HepG2 (cell line): ENCODE results near the gene LGALS9. TPM values are rescaled to one million over a fixed set of nuclear protein-coding genes. Genes with fewer than 3 reads are reported as not detected.

Source experiments
- ATAC-seq: fragments of 200-7000 bp; cut with Tn5 transposase; 3 replicates; pipeline ENCODE4 v1.9.1; 2020; ENCODE audit warnings: mild to moderate bottlenecking, moderate library complexity
- BruUV-seq: library from RNA; stranded (reverse); fragments of 400-500 nt; replicated peaks from 2 replicates; lab custom pipeline; 2021; lab: Mats Ljungman, UMichigan
- CTCF ChIA-PET: fragments of 300-600 bp; formaldehyde crosslinking; extraction: SDS; loops from one replicate; lab custom pipeline; 2021; ENCODE audit warnings: low total read pairs, inconsistent platforms, low intra/inter-chr PET ratio; lab: Yijun Ruan, JAX
- POLR2A ChIA-PET: fragments of 350-600 bp; sonication (Branson Sonifier 250); formaldehyde crosslinking; loops from one replicate; lab custom pipeline; 2020; ENCODE audit warnings: antibody characterized with exemption, inconsistent platforms; lab: Yijun Ruan, JAX
- DNase-seq: peaks from one replicate; pipeline ENCODE4 v3.0.0-alpha.2; 2015; ENCODE audit warnings: low spot score
- FAIRE-seq: peaks from 3 replicates; lab custom pipeline; 2011; peaks lifted over from hg19 to GRCh38; lab: Jason Lieb, UNC
- H2AFZ ChIP-seq: one replicate; pipeline ENCODE4 v1.6.1; 2011; ENCODE audit warnings: low read length, inconsistent platforms
- H3K27ac ChIP-seq: fragments of 300-600 bp; 3 replicates; pipeline ENCODE4 v1.8.0; 2011; ENCODE audit warnings: mixed run types, mild to moderate bottlenecking, mixed read lengths, low read length, inconsistent platforms; ENCODE audit not compliant: insufficient read depth; ENCODE audit errors: extremely low read length
- H3K27me3 ChIP-seq, 2 experiments: fragments of 200-600 bp in 1 of 2; 2 replicates in 1 of 2; 3 replicates in 1 of 2; pipeline versions ENCODE4 v1.6.0 to v1.8.0; 2011; ENCODE audit warnings: low read length in 2 of 2, mild to moderate bottlenecking in 2 of 2, moderate library complexity in 2 of 2, inconsistent platforms in 1 of 2; ENCODE audit not compliant: insufficient read depth in 2 of 2, control insufficient read depth in 1 of 2
- H3K36me3 ChIP-seq, 2 experiments: fragments of 200-600 bp in 1 of 2; replicated peaks in 1 of 2; 2 replicates in 1 of 2; 3 replicates in 1 of 2; pipeline versions ENCODE4 v1.5.1 to v1.8.0; 2011; ENCODE audit warnings: low read length in 2 of 2, inconsistent platforms in 1 of 2; ENCODE audit not compliant: insufficient read depth in 2 of 2, control insufficient read depth in 1 of 2
- H3K4me1 ChIP-seq: 2 replicates; pipeline ENCODE4 v1.5.1; 2012; ENCODE audit warnings: low read length, inconsistent platforms; ENCODE audit not compliant: insufficient read depth
- H3K4me2 ChIP-seq: 2 replicates; pipeline ENCODE4 v1.6.0; 2011; ENCODE audit warnings: low read depth, low read length, inconsistent platforms
- H3K4me3 ChIP-seq, 3 experiments: fragments of 200-600 bp in 1 of 3; sonication (generic), shearing (Covaris generic) in 1 of 3; replicated peaks in 1 of 3; 2 replicates each; pipeline ENCODE4 v1.5.1; 2011 to 2016; ENCODE audit warnings: low read length in 3 of 3, inconsistent platforms in 2 of 3, low read depth in 2 of 3, mild to moderate bottlenecking in 2 of 3, control low read depth in 1 of 3, mixed read lengths in 1 of 3; ENCODE audit not compliant: insufficient read depth in 1 of 3
- H3K79me2 ChIP-seq: one replicate; pipeline ENCODE4 v1.6.1; 2011; ENCODE audit warnings: low read length, inconsistent platforms; ENCODE audit not compliant: insufficient read depth
- H3K9ac ChIP-seq: 2 replicates; pipeline ENCODE4 v1.6.0; 2011; ENCODE audit warnings: mild to moderate bottlenecking, low read depth, low read length, inconsistent platforms; ENCODE audit not compliant: insufficient read depth
- H3K9me3 ChIP-seq: 2 replicates; pipeline ENCODE4 v1.5.1; 2012; ENCODE audit warnings: mild to moderate bottlenecking, low read length
- H4K20me1 ChIP-seq: 2 replicates; pipeline ENCODE4 v1.6.0; 2011; ENCODE audit warnings: inconsistent platforms, mild to moderate bottlenecking, low read length, moderate library complexity; ENCODE audit not compliant: insufficient read depth
- DNMT3B ChIP-seq: conservative IDR thresholded peaks from 2 replicates; pipeline ENCODE4 v1.6.1; 2016; ENCODE audit warnings: missing biosample characterization, control low read depth
- FOXA1 ChIP-seq, 2 experiments: fragments of 450-650 bp in 1 of 2; sonication (generic) in 1 of 2; formaldehyde crosslinking in 1 of 2; IDR thresholded peaks; 2 replicates each; pipeline versions ENCODE4 v1.4.0 to v1.6.1; 2016 to 2020; ENCODE audit warnings: missing genetic modification reagents in 1 of 2
- KLF16 ChIP-seq, 2 experiments: sonication (generic) in 1 of 2; formaldehyde crosslinking in 1 of 2; IDR thresholded peaks; 2 replicates each; pipeline versions ENCODE4 v1.6.1 to v1.8.0; 2016 to 2023; ENCODE audit warnings: missing genetic modification reagents in 2 of 2, missing compliant biosample characterization in 1 of 2
- MAFF ChIP-seq: IDR thresholded peaks from 2 replicates; pipeline ENCODE4 v1.6.1; 2011; ENCODE audit warnings: low read depth, low read length, improper control_type of control experiment
- MAFG ChIP-seq: sonication (generic); formaldehyde crosslinking; IDR thresholded peaks from 2 replicates; pipeline ENCODE4 v1.5.1; 2020; ENCODE audit warnings: mild to moderate bottlenecking, missing genetic modification reagents
- MAFK ChIP-seq, 2 experiments: IDR thresholded peaks in 1 of 2; conservative IDR thresholded peaks in 1 of 2; 2 replicates each; pipeline ENCODE4 v1.6.1; 2011; ENCODE audit warnings: improper control_type of control experiment in 2 of 2, low read length in 2 of 2
- NR2F1 ChIP-seq, 2 experiments: fragments of 450-650 bp in 1 of 2; formaldehyde crosslinking in 1 of 2; IDR thresholded peaks; 2 replicates each; pipeline versions ENCODE4 v1.5.0 to v1.6.1; 2016 to 2020; ENCODE audit warnings: mild to moderate bottlenecking in 1 of 2, missing compliant biosample characterization in 1 of 2, missing genetic modification reagents in 1 of 2, moderate library complexity in 1 of 2
- SAP130 ChIP-seq: IDR thresholded peaks from 2 replicates; pipeline ENCODE4 v1.6.1; 2016; ENCODE audit warnings: low read depth
- ZNF180 ChIP-seq: sonication (generic); formaldehyde crosslinking; IDR thresholded peaks from 2 replicates; pipeline ENCODE4 v1.4.0; 2020; ENCODE audit warnings: low read depth, missing genetic modification reagents, borderline replicate concordance
- ZNF207 ChIP-seq: fragments of 450-650 bp; IDR thresholded peaks from 2 replicates; pipeline ENCODE4 v1.6.1; 2016; ENCODE audit warnings: antibody characterized with exemption, borderline replicate concordance
- ZNF230 ChIP-seq: sonication (generic); formaldehyde crosslinking; IDR thresholded peaks from 2 replicates; pipeline ENCODE4 v1.4.0; 2020; ENCODE audit warnings: mild to moderate bottlenecking, missing genetic modification reagents
- ZNF468 ChIP-seq: sonication (generic); formaldehyde crosslinking; IDR thresholded peaks from 2 replicates; pipeline ENCODE4 v1.8.0; 2022; ENCODE audit warnings: mild to moderate bottlenecking, moderate library complexity, missing genetic modification reagents
- ZNF629 ChIP-seq: sonication (generic); formaldehyde crosslinking; conservative IDR thresholded peaks from 2 replicates; pipeline ENCODE4 v1.5.0; 2020; ENCODE audit warnings: missing genetic modification reagents
- WGBS: methylation state at CpG from one replicate; pipeline ENCODE4 v1.1.6; 2017; ENCODE audit warnings: low lambda C conversion rate; 5-methylcytosine and 5-hydroxymethylcytosine counted together
- in situ Hi-C: cut with HindIII; loops from 2 replicates; pipeline ENCODE4 v1.10.0; 2017; ENCODE audit warnings: low pct_unique_long_range_greater_than_20kb; ENCODE audit not compliant: extremely low pct_ligation_motif_present
- intact Hi-C: fragments of 100-400 bp; cut with micrococcal nuclease; formaldehyde crosslinking; loops from one replicate; pipeline ENCODE4 v1.10.0; 2022; ENCODE audit not compliant: unreplicated experiment
- polyA plus RNA-seq, 8 experiments: library from polyadenylated mRNA; depleted of rRNA in 3 of 8; stranded (reverse) in 7 of 8; unstranded in 1 of 8; fragments of >200 nt; fragmentation: Illumina TruSeq in 4 of 8; extraction: Trizol in 4 of 8; gene quantifications; 2 replicates each; pipeline versions ENCODE4 v1.2.1 to v1.2.3, GENCODE V29; 2011 to 2016; ENCODE audit warnings: low read depth in 4 of 8, missing spikeins in 1 of 8, mixed read lengths in 1 of 8; ENCODE audit not compliant: insufficient read depth in 1 of 8
- total RNA-seq, 5 experiments: library from RNA; depleted of rRNA; stranded (reverse); fragments of >200 nt; fragmentation: Illumina TruSeq; extraction: Trizol; gene quantifications; 2 replicates each; pipeline ENCODE4 v1.2.3, GENCODE V29; 2016; ENCODE audit warnings: low read depth in 1 of 5

Gene LGALS9
- total and polyA plus RNA-seq, 2 of the 13 experiments (the other 11 are each of a cell fraction or from before 2014, with no cell fraction given) = 0.40 to 1.4 TPM

DNA sequence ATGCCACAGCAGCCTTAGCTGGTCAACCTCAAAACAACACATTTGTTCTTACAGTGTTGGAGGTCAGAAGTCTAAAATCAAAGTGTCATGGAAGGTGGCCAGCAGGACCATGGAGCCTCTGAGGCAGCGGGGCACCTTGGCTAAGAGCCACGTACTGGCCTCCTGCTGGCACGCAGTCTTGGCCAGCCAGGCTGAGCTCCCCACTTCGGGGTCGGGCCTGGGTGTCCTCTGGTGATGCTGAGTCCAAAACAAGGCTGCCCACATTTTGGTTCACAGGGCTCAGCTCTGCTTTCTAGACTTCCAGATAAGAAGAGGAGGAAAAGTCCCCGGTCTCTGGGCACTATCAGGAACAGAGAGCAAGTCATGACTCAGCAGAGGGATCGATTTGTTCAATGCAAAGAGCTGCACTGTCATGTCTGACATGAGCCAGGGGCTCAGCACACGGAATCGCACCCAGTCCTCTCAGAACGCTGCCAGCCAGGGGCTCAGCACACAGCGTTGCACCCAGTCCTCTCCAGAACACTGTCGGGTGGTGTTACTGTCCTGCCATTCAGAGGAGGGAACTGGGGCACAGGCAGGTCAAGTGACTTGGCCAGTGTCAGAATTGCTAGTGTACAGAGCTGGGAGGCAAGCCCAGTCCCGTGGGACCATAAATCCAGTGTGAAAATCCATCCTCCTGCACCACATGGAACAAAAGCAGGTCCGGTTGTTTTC, 2.5 kb downstream of the LGALS9 start (continued):
- TF ChIP-seq MAFF (peak; percentile 83), DNMT3B (CRISPR knock-in tag) (no peak), NR2F1 (CRISPR knock-in tag; IDR thresholded peaks at IDR 0.05) (no peak), FOXA1 (IDR thresholded peaks at IDR 0.05) (no peak), FOXA1 (CRISPR knock-in tag; IDR thresholded peaks at IDR 0.05) (no peak), ZNF207 (no peak), MAFG (peak; percentile 97), SAP130 (CRISPR knock-in tag) (peak; percentile 43; the same call in 1 of the 2 replicates)

DNA sequence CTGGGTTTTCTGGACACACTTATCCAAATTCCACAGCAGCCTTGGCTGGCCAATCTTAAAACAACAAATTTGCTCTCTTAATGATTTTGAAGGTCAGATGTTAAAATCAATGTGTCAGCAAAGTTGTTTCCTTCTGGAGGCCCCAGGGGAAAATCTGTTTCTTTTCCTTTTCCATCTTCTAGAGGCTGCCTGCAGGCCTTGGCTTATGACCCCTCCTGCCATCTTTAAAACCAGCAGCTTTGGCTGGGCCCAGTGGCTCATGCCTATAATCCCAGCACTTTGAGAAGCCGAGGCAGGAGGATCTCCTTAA, 3.0 kb downstream of the LGALS9 start:
- H3K4me2 ChIP-seq = peak overlapping the region; percentile 56
- H3K79me2 ChIP-seq = no peaks in the 10 kb centered on the region
- no peak overlapping the region for H3K27ac ChIP-seq
- H3K27me3 ChIP-seq = no peaks in the 10 kb centered on the region
- ChIA-PET POLR2A (no interaction called here), CTCF (no interaction called here)
- in situ Hi-C loops (no loop called here), intact Hi-C loops (no loop called here)
- H3K9me3 ChIP-seq = no peaks in the 10 kb centered on the region
- ATAC-seq (no peak), FAIRE-seq (no peak), DNase-seq (no peak)
- no peak overlapping the region for H2AFZ ChIP-seq
- BruUV-seq = no TSS peak
- 100% methylated on average over 1 of the region's 1 CpG for WGBS
- peaks cover 22% of the 10 kb centered on the region for H3K4me1 ChIP-seq
- H3K36me3 ChIP-seq = no peaks in the 10 kb centered on the region
- H3K4me3 ChIP-seq = no peak overlapping the region
- H4K20me1 ChIP-seq = no peaks in the 10 kb centered on the region
- peak; percentile 63 for TF ChIP-seq MAFF
- no peak for TF ChIP-seq ZNF629 (CRISPR knock-in tag)
- no peak for TF ChIP-seq KLF16 (CRISPR knock-in tag; IDR thresholded peaks at IDR 0.05)
- TF ChIP-seq ZNF468 (CRISPR knock-in tag) = no peak
- peak; percentile 40 to 73 for TF ChIP-seq MAFK (conservative IDR thresholded peaks at IDR 0.05 in 1 of 2, IDR thresholded peaks at IDR 0.05 in 1 of 2; ENCODE audit: low read length in 2 of 2)
- TF ChIP-seq ZNF230 (CRISPR knock-in tag) = no peak
- TF ChIP-seq ZNF180 = no peak
- no peak overlapping the region for H3K9ac ChIP-seq
